Keratinocyte (primary cell): Measurements from ENCODE around the gene CREB5. TPM values are rescaled to one million over a fixed set of nuclear protein-coding genes. Genes with fewer than 3 reads are reported as not detected.

Experiments used
- DNase-seq: peaks from one replicate; pipeline ENCODE4 v3.0.0-alpha.2; 2011; ENCODE audit warnings: low read depth, missing footprints, low spot score
- FAIRE-seq: peaks from 2 replicates; lab custom pipeline; 2011; peaks lifted over from hg19 to GRCh38; lab: Jason Lieb, UNC
- H2AFZ ChIP-seq: 2 replicates; pipeline ENCODE4 v1.6.0; 2012; ENCODE audit warnings: low read length, control low read depth, inconsistent platforms; ENCODE audit not compliant: control insufficient read depth
- H3K27ac ChIP-seq: 2 replicates; pipeline ENCODE4 v1.5.1; 2011; ENCODE audit warnings: low read length; ENCODE audit not compliant: control insufficient read depth, insufficient read depth
- H3K27me3 ChIP-seq: 3 replicates; pipeline ENCODE4 v1.6.0; 2011; ENCODE audit warnings: low read length; ENCODE audit not compliant: control insufficient read depth, insufficient read depth; ENCODE audit errors: extremely low read depth
- H3K36me3 ChIP-seq, 2 experiments: 2 replicates in 1 of 2; 3 replicates in 1 of 2; pipeline ENCODE4 v1.5.1; 2011; ENCODE audit warnings: low read length in 2 of 2, mild to moderate bottlenecking in 1 of 2; ENCODE audit not compliant: control insufficient read depth in 2 of 2, insufficient read depth in 2 of 2; ENCODE audit errors: extremely low read depth in 1 of 2
- H3K4me1 ChIP-seq: 3 replicates; pipeline ENCODE4 v1.5.1; 2011; ENCODE audit warnings: low read length; ENCODE audit not compliant: control insufficient read depth, insufficient read depth; ENCODE audit errors: extremely low read depth
- H3K4me2 ChIP-seq: 3 replicates; pipeline ENCODE4 v1.6.0; 2011; ENCODE audit warnings: low read depth, low read length; ENCODE audit not compliant: control insufficient read depth, insufficient read depth; ENCODE audit errors: extremely low read depth
- H3K4me3 ChIP-seq, 3 experiments: fragments of 200-600 bp in 1 of 3; sonication (generic) in 1 of 3; 2 replicates in 2 of 3; 3 replicates in 1 of 3; pipeline ENCODE4 v1.5.1; 2011 to 2016; ENCODE audit warnings: low read length in 3 of 3, mild to moderate bottlenecking in 3 of 3, control low read depth in 2 of 3, inconsistent platforms in 1 of 3, low read depth in 1 of 3, mixed read lengths in 1 of 3, mixed run types in 1 of 3, moderate library complexity in 1 of 3; ENCODE audit not compliant: control insufficient read depth in 2 of 3, insufficient read depth in 2 of 3; ENCODE audit errors: extremely low read depth in 1 of 3
- H3K79me2 ChIP-seq: 2 replicates; pipeline ENCODE4 v1.6.0; 2012; ENCODE audit warnings: low read length; ENCODE audit not compliant: control insufficient read depth, insufficient read depth
- H3K9ac ChIP-seq: 3 replicates; pipeline ENCODE4 v1.6.0; 2011; ENCODE audit warnings: low read length; ENCODE audit not compliant: control insufficient read depth, insufficient read depth; ENCODE audit errors: extremely low read depth
- H3K9me1 ChIP-seq: 3 replicates; pipeline ENCODE4 v1.6.0; 2011; ENCODE audit warnings: low read length; ENCODE audit not compliant: control insufficient read depth, insufficient read depth; ENCODE audit errors: extremely low read depth
- H3K9me3 ChIP-seq: 2 replicates; pipeline ENCODE4 v1.5.1; 2012; ENCODE audit warnings: low read depth, low read length; ENCODE audit not compliant: control insufficient read depth
- H4K20me1 ChIP-seq: 3 replicates; pipeline ENCODE4 v1.6.0; 2011; ENCODE audit warnings: low read length; ENCODE audit not compliant: control insufficient read depth, insufficient read depth; ENCODE audit errors: extremely low read depth
- CTCF ChIP-seq, 3 experiments: IDR thresholded peaks in 1 of 3; conservative IDR thresholded peaks in 1 of 3; optimal IDR thresholded peaks in 1 of 3; 2 replicates in 2 of 3; 3 replicates in 1 of 3; pipeline versions ENCODE3 to v1.5.1; 2011; ENCODE audit warnings: low read length in 3 of 3, mild to moderate bottlenecking in 3 of 3, moderate library complexity in 2 of 3, control low read depth in 1 of 3, inconsistent platforms in 1 of 3; ENCODE audit not compliant: insufficient read depth in 2 of 3; ENCODE audit errors: extremely low read depth in 1 of 3
- EZH2 ChIP-seq: IDR thresholded peaks from one replicate; pipeline ENCODE4 v1.6.1; 2012; ENCODE audit warnings: inconsistent platforms, mild to moderate bottlenecking, low read length, moderate library complexity
- dilution Hi-C: fragments of 300-500 bp; cut with MboI; formaldehyde crosslinking; loops from one replicate; pipeline ENCODE4 v1.7.0; 2020; ENCODE audit warnings: low sequenced_read_pairs; ENCODE audit not compliant: extremely low pct_ligation_motif_present
- polyA plus RNA-seq, 5 experiments: library from polyadenylated mRNA; depleted of rRNA in 3 of 5; stranded (reverse) in 3 of 5; stranded (forward) in 1 of 5; unstranded in 1 of 5; fragments of >200 nt; gene quantifications; 1 replicate in 1 of 5; 2 replicates in 3 of 5; 3 replicates in 1 of 5; pipeline versions ENCODE4 v1.2.1 to v1.2.3, GENCODE V29; 2011 to 2012; ENCODE audit warnings: missing spikeins in 2 of 5, low read depth in 1 of 5, low replicate concordance in 1 of 5

Gene CREB5
- polyA plus RNA-seq, 1 donor (not counting 4 experiments of a cell fraction or from before 2014, with no cell fraction given), result 7.9 TPM

GRCh38 chr7:28754447-28754846 is 342.1 kb downstream of the CREB5 start:
- Histone ChIP-seq H3K9ac (no peak overlapping the region), H3K27ac (no peak overlapping the region), H2AFZ (no peak overlapping the region), H3K4me1 (peaks cover 5% of the 10 kb centered on the region), H3K9me3 (no peaks in the 10 kb centered on the region), H3K27me3 (no peaks in the 10 kb centered on the region), H3K4me2 (no peak overlapping the region), H3K36me3 (no peaks in the 10 kb centered on the region), H3K79me2 (no peaks in the 10 kb centered on the region), H4K20me1 (no peaks in the 10 kb centered on the region), H3K9me1 (no peaks in the 10 kb centered on the region), H3K4me3 (no peak overlapping the region)
- dilution Hi-C loops, result no loop called here
- no peak for DNase-seq
- no peak for FAIRE-seq
- TF ChIP-seq CTCF (optimal IDR thresholded peaks at IDR 0.05 in 1 of 3, IDR thresholded peaks at IDR 0.05 in 1 of 3, conservative IDR thresholded peaks at IDR 0.05 in 1 of 3; ENCODE audit: extremely low read depth in 1 of 3, insufficient read depth in 2 of 3, low read length in 3 of 3), result no peak
- no peak for TF ChIP-seq EZH2

GRCh38 chr7:28755255-28755654 is 342.9 kb downstream of the CREB5 start:
- Histone ChIP-seq H3K27ac (no peak overlapping the region), H2AFZ (no peak overlapping the region), H3K9ac (no peak overlapping the region), H4K20me1 (no peaks in the 10 kb centered on the region), H3K36me3 (no peaks in the 10 kb centered on the region), H3K27me3 (no peaks in the 10 kb centered on the region), H3K4me1 (peaks cover 2% of the 10 kb centered on the region), H3K79me2 (no peaks in the 10 kb centered on the region), H3K4me2 (no peak overlapping the region), H3K9me3 (no peaks in the 10 kb centered on the region), H3K9me1 (no peaks in the 10 kb centered on the region), H3K4me3 (no peak overlapping the region)
- FAIRE-seq, result no peak
- dilution Hi-C loops, result no loop called here
- TF ChIP-seq EZH2 (no peak), CTCF (optimal IDR thresholded peaks at IDR 0.05 in 1 of 3, IDR thresholded peaks at IDR 0.05 in 1 of 3, conservative IDR thresholded peaks at IDR 0.05 in 1 of 3; ENCODE audit: extremely low read depth in 1 of 3, insufficient read depth in 2 of 3, low read length in 3 of 3) (no peak)
- DNase-seq, result no peak
